OCI-LY1 (cell line): ENCODE data around the gene CACNA1B.
"Not testable (repeated sequence)": the region's sequence is repeated elsewhere in the genome, so short reads cannot be mapped to it uniquely, and the experiment has no call there.

Experiments used
- H2AFZ ChIP-seq: fragments of 200-600 bp; sonication (generic), shearing (Covaris generic); 2 replicates; pipeline ENCODE4 v1.6.0; 2014; ENCODE audit warnings: antibody characterized with exemption, mild to moderate bottlenecking, low read length
- H3F3A ChIP-seq: fragments of 200-600 bp; sonication (generic), shearing (Covaris generic); 2 replicates; pipeline ENCODE4 v1.6.0; 2014; ENCODE audit warnings: mild to moderate bottlenecking, antibody characterized with exemption, low read length, moderate library complexity; ENCODE audit not compliant: insufficient read depth
- H3K27ac ChIP-seq: fragments of 200-600 bp; sonication (generic); 2 replicates; pipeline ENCODE4 v1.5.1; 2014; ENCODE audit warnings: low read length, mixed run types, mild to moderate bottlenecking, low read depth; ENCODE audit not compliant: poor library complexity, severe bottlenecking
- H3K27me3 ChIP-seq: fragments of 200-600 bp; sonication (generic); 2 replicates; pipeline ENCODE4 v1.6.0; 2014; ENCODE audit warnings: antibody characterized with exemption, mild to moderate bottlenecking, low read length, moderate library complexity; ENCODE audit not compliant: insufficient read depth
- H3K36me3 ChIP-seq: fragments of 200-600 bp; sonication (generic); 2 replicates; pipeline ENCODE4 v1.6.1; 2014; ENCODE audit warnings: mild to moderate bottlenecking, antibody characterized with exemption, low read length, moderate library complexity, mixed read lengths; ENCODE audit not compliant: insufficient read depth
- H3K4me1 ChIP-seq: fragments of 200-600 bp; sonication (generic); 2 replicates; pipeline ENCODE4 v1.5.1; 2014; ENCODE audit warnings: mild to moderate bottlenecking, low read length, moderate library complexity; ENCODE audit not compliant: insufficient read depth, severe bottlenecking
- H3K4me2 ChIP-seq: fragments of 200-600 bp; sonication (generic), shearing (Covaris generic); 2 replicates; pipeline ENCODE4 v1.6.1; 2014; ENCODE audit warnings: low read length
- H3K4me3 ChIP-seq: fragments of 200-600 bp; sonication (generic); 2 replicates; pipeline ENCODE4 v1.5.1; 2014; ENCODE audit warnings: low read length, low read depth, mild to moderate bottlenecking, mixed read lengths; ENCODE audit not compliant: poor library complexity, severe bottlenecking
- H3K79me2 ChIP-seq: fragments of 200-600 bp; shearing (Covaris generic); 2 replicates; pipeline ENCODE4 v1.6.1; 2016; ENCODE audit warnings: mixed run types, low read length, mixed read lengths; ENCODE audit not compliant: insufficient read depth
- H3K9ac ChIP-seq: fragments of 200-600 bp; sonication (generic), shearing (Covaris generic); 2 replicates; pipeline ENCODE4 v1.6.1; 2014; ENCODE audit warnings: mild to moderate bottlenecking, low read length, mixed read lengths
- H3K9me2 ChIP-seq: fragments of 200-600 bp; sonication (generic), shearing (Covaris generic); 2 replicates; pipeline ENCODE4 v1.6.1; 2014; ENCODE audit warnings: low read depth, mild to moderate bottlenecking, low read length, mixed read lengths
- H3K9me3 ChIP-seq: fragments of 200-600 bp; shearing (Covaris generic); 2 replicates; pipeline ENCODE4 v1.6.1; 2014; ENCODE audit warnings: low read length, mixed read lengths
- H4K20me1 ChIP-seq: fragments of 200-600 bp; sonication (generic), shearing (Covaris generic); 2 replicates; pipeline ENCODE4 v1.6.0; 2016; ENCODE audit warnings: mild to moderate bottlenecking, low read length; ENCODE audit not compliant: insufficient read depth
- EZH2 ChIP-seq: fragments of 200-600 bp; sonication (generic), shearing (Covaris generic); IDR thresholded peaks from 2 replicates; pipeline ENCODE4 v1.8.0; 2017; ENCODE audit warnings: borderline replicate concordance, mixed run types, mild to moderate bottlenecking, antibody characterized with exemption, low read length, moderate library complexity, mixed read lengths
- TF ChIP-seq, protein P1 (sequence below): fragments of 200-600 bp; sonication (generic), shearing (Covaris generic); IDR thresholded peaks from 2 replicates; pipeline ENCODE4 v1.5.1; 2017; ENCODE audit warnings: mild to moderate bottlenecking, antibody characterized with exemption, low read length, moderate library complexity, mixed read lengths

Gene CACNA1B

DNA sequence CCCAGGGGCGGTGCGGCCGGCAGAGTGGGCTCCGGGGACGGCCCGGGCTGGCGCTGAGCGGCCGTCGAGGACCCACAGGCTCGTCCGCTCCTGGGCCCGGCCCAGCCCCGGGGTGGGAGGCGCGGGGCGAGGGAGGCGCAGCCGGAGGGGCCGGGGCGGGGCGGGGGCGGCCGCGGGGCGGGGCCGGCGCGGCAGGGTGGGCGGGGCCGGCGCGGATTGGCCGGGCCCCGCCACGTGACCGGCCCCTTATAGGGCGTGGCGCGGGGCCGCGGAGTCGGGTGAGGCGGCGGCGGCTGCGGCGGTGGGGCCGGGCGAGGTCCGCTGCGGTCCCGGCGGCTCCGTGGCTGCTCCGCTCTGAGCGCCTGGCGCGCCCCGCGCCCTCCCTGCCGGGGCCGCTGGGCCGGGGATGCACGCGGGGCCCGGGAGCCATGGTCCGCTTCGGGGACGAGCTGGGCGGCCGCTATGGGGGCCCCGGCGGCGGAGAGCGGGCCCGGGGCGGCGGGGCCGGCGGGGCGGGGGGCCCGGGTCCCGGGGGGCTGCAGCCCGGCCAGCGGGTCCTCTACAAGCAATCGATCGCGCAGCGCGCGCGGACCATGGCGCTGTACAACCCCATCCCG lies at the start of gene CACNA1B:
TSS of gene CACNA1B (plus strand) at position 277 of the 617 bp plus-strand sequence. CDS start at position 429, 152 bp downstream.
- H3K4me1 ChIP-seq, H3K27me3 ChIP-seq, H3K9me2 ChIP-seq, H3K4me2 ChIP-seq, H3K9me3 ChIP-seq, H3K9ac ChIP-seq, H3K4me3 ChIP-seq, H4K20me1 ChIP-seq, H2AFZ ChIP-seq, H3K27ac ChIP-seq, H3K36me3 ChIP-seq, H3K79me2 ChIP-seq, H3F3A ChIP-seq: not testable (repeated sequence)

DNA sequence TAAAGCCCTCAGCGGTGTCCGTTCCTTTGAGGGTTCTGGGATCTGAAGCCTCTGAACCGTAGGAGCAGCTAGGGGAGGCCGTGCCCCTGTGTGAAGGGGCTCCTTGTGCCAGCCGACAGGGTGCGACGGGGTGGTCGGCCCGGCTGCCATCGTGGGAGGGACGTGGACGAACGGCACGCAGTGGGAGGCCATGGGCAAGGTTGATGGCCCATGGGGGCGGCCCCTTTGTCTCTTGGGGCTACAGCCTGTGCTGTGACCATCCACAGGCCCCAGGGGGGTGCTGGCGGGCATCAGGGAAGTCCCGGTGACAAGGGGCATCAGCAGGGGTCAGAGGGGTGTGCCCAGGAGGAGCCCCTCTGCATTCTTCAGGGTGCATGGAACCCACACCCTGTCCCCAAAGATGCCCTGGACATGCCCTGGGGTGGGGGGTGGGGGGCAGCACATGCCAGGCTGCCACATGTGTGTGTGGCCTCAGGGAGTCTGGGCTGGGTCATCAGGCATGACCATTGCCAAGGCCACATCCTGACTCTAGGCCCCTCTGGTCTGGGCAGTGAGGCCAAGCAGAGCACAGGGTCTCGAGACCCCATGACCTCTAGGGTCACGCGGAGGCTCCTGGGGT lies 49.6 kb upstream of the CACNA1B start:
- no peak overlapping the region for H3K9ac ChIP-seq
- TF ChIP-seq, protein P1, sequence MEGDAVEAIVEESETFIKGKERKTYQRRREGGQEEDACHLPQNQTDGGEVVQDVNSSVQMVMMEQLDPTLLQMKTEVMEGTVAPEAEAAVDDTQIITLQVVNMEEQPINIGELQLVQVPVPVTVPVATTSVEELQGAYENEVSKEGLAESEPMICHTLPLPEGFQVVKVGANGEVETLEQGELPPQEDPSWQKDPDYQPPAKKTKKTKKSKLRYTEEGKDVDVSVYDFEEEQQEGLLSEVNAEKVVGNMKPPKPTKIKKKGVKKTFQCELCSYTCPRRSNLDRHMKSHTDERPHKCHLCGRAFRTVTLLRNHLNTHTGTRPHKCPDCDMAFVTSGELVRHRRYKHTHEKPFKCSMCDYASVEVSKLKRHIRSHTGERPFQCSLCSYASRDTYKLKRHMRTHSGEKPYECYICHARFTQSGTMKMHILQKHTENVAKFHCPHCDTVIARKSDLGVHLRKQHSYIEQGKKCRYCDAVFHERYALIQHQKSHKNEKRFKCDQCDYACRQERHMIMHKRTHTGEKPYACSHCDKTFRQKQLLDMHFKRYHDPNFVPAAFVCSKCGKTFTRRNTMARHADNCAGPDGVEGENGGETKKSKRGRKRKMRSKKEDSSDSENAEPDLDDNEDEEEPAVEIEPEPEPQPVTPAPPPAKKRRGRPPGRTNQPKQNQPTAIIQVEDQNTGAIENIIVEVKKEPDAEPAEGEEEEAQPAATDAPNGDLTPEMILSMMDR: no peak
- no peak for TF ChIP-seq EZH2
- H3K4me2 ChIP-seq: no peak overlapping the region
- H3K79me2 ChIP-seq: no peaks in the 10 kb centered on the region
- H3K4me1 ChIP-seq: peaks cover 5% of the 10 kb centered on the region
- H3K9me2 ChIP-seq: no peaks in the 10 kb centered on the region
- H3K4me3 ChIP-seq: no peak overlapping the region
- no peaks in the 10 kb centered on the region for H3K27me3 ChIP-seq
- no peak overlapping the region for H2AFZ ChIP-seq
- no peaks in the 10 kb centered on the region for H3K9me3 ChIP-seq
- H3F3A ChIP-seq: no peaks in the 10 kb centered on the region
- H3K27ac ChIP-seq: no peak overlapping the region
- H4K20me1 ChIP-seq: no peaks in the 10 kb centered on the region
- H3K36me3 ChIP-seq: peaks cover 81% of the 10 kb centered on the region

DNA sequence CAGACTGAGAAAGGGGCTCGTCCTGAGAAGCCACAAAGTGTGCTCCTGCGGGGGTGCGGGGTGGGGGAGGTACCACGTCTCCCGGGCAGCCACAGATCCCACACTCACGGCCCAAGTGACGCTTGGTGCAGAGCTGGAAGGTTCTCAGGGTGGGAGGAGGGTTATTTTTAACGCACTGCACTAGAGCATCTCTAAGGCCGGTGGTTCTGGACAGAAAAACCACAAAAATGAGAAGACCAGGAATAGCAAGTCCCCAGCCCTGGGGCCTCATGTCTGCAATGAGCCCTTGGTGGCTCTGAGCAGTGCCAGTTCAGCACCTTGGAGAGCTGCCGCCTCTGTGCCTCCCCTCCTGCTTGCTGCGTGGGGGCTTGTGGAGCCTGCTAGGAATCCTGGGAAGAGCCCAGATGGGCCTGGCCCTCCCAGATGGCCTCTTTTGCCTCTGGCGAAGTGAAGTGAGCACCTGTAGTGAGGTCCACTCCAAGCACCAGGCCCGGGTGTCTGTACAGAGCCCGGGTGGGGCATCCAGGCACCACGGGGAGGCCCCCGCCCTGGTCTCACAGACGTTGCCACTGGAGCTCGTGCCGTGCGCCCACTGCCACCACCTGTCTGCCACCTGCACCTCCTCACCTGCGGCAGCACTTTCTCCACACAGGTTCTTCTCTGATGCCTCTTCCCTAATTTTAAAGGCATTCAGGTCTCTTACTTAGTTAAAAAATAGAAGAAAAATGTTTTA lies 48.9 kb upstream of the CACNA1B start:
- H3K9me2 ChIP-seq: no peaks in the 10 kb centered on the region
- TF ChIP-seq, protein P1: no peak
- no peak for TF ChIP-seq EZH2
- no peaks in the 10 kb centered on the region for H4K20me1 ChIP-seq
- no peaks in the 10 kb centered on the region for H3K9me3 ChIP-seq
- no peak overlapping the region for H3K9ac ChIP-seq
- no peak overlapping the region for H3K4me2 ChIP-seq
- peaks cover 86% of the 10 kb centered on the region for H3K36me3 ChIP-seq
- H3K4me3 ChIP-seq: no peak overlapping the region
- peaks cover 5% of the 10 kb centered on the region for H3K4me1 ChIP-seq
- no peak overlapping the region for H3K27ac ChIP-seq
- no peaks in the 10 kb centered on the region for H3F3A ChIP-seq
- H3K79me2 ChIP-seq: no peaks in the 10 kb centered on the region
- H2AFZ ChIP-seq: no peak overlapping the region
- H3K27me3 ChIP-seq: no peaks in the 10 kb centered on the region
